Measurements from ENCODE around the gene HPSE2. TPM values are rescaled to one million over a fixed set of nuclear protein-coding genes. Genes with fewer than 3 reads are reported as not detected.

Gene HPSE2
- total RNA-seq, 2 donors from 2014 or later, result 1.0 to 1.8 TPM

DNA sequence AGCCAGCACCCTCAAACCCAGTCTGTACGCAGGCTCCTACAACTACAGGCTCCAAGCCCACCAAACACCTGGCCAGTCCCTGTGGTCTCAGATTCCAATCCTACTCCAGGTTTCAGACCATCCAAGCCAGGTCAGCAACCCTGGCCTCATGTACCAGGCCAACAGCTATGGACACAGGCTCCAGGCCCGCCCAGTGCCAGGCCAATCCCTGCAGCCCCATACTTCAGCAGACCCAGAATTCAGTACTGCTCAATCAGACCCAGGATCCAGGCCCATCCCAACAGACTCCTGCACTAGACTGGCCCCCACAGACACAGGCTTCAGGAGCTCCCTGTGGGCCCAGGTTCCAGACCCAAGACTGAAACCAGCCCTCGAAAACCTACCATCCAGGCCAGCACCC, 32.3 kb downstream of the HPSE2 start:
- Histone ChIP-seq H3K9me3 (no peaks in the 10 kb centered on the region), H3K27ac (no peak overlapping the region), H3K4me3 (no peak overlapping the region), H3K36me3 (no peaks in the 10 kb centered on the region), H3K9ac (ENCODE audit: low read depth in 2 of 2, low read length in 2 of 2) (no peak overlapping the region), H3K27me3 (no peaks in the 10 kb centered on the region), H3K4me1 (no peaks in the 10 kb centered on the region)
- intact Hi-C loops (cut with DNase I), result no loop called here
- DNase-seq, result no peak
- TF ChIP-seq, protein P1, sequence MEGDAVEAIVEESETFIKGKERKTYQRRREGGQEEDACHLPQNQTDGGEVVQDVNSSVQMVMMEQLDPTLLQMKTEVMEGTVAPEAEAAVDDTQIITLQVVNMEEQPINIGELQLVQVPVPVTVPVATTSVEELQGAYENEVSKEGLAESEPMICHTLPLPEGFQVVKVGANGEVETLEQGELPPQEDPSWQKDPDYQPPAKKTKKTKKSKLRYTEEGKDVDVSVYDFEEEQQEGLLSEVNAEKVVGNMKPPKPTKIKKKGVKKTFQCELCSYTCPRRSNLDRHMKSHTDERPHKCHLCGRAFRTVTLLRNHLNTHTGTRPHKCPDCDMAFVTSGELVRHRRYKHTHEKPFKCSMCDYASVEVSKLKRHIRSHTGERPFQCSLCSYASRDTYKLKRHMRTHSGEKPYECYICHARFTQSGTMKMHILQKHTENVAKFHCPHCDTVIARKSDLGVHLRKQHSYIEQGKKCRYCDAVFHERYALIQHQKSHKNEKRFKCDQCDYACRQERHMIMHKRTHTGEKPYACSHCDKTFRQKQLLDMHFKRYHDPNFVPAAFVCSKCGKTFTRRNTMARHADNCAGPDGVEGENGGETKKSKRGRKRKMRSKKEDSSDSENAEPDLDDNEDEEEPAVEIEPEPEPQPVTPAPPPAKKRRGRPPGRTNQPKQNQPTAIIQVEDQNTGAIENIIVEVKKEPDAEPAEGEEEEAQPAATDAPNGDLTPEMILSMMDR (IDR thresholded peaks at IDR 0.05), result no peak

DNA sequence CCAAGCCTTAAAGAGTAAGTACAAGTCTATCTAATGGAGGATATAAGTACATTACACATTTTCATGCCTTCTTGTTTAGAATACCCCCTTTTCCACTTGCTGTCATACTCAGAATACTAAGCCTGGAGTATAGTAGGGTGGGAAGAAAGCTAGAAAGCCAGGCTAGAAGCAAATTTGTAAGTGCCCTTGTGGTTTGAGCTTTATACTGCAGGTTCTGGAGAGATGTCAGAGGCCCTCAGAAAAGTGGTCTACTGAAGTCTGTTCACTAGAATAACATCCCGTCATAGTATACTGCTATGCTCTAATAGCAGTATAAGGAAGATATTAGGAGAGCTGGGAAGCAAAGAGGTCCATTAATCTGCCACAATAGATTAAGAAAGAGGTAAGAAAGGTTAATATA, 62.7 kb downstream of the HPSE2 start:
- no peaks in the 10 kb centered on the region for H3K9me3 ChIP-seq
- no peak for DNase-seq

DNA sequence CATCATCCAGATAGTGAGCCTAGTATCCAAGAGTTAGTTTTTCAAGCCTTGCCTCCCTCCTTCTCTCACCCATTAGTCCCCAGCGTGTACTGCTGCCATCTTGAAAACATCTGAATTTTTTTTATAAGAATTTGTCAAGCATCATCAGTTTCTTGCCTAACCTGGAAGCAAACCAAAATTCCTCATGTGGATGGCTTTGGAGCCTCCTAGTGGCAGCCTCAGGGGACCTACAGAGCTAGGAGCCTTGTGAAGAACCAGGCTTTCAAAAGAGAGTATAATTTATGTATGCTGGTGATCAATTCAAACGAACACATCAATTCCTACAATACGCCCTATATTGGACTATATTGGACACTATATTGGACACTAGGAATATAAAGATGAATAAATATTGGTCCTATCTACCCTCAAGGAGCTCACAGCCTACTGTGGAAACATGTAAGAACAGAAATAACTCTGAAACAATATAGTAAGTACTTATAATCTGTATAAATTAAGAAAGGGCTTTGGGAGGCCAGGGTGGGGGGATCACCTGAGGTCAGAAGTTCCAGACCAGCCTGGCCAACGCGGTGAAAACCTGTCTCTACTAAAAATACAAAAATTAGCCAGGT, 63.4 kb downstream of the HPSE2 start:
- H3K9ac ChIP-seq (ENCODE audit: low read depth in 2 of 2, low read length in 2 of 2), result no peak overlapping the region
- H3K4me1 ChIP-seq, result no peaks in the 10 kb centered on the region
- H3K27me3 ChIP-seq, result no peaks in the 10 kb centered on the region
- H3K4me3 ChIP-seq, result no peak overlapping the region
- intact Hi-C loops (cut with DNase I), result loop anchor here (5.0 kb wide), 1 partner anchor 705 kb away; no protein-coding TSS in a partner anchor
- peak; percentile 22 for DNase-seq
- no peaks in the 10 kb centered on the region for H3K36me3 ChIP-seq
- H3K9me3 ChIP-seq, result no peaks in the 10 kb centered on the region
- H3K27ac ChIP-seq, result no peak overlapping the region
- TF ChIP-seq, protein P1 (IDR thresholded peaks at IDR 0.05), result peak; percentile 38

More for the DNA sequence above, 62.7 kb downstream of the HPSE2 start:
- intact Hi-C loops (cut with DNase I), result loop anchor here (5.0 kb wide), 1 partner anchor 706 kb away; no protein-coding TSS in a partner anchor
- H3K36me3 ChIP-seq, result no peaks in the 10 kb centered on the region
- no peaks in the 10 kb centered on the region for H3K27me3 ChIP-seq
- H3K27ac ChIP-seq, result no peak overlapping the region
- H3K4me1 ChIP-seq, result no peaks in the 10 kb centered on the region
- TF ChIP-seq, protein P1 (IDR thresholded peaks at IDR 0.05), result no peak
- H3K4me3 ChIP-seq, result no peak overlapping the region
- H3K9ac ChIP-seq (ENCODE audit: low read depth in 2 of 2, low read length in 2 of 2), result no peak overlapping the region

- Histone ChIP-seq H3K9ac (ENCODE audit: low read depth in 2 of 2, low read length in 2 of 2) (no peak overlapping the region), H3K4me3 (no peak overlapping the region), H3K27me3 (no peaks in the 10 kb centered on the region), H3K36me3 (no peaks in the 10 kb centered on the region), H3K4me1 (no peaks in the 10 kb centered on the region), H3K27ac (no peak overlapping the region), H3K9me3 (no peaks in the 10 kb centered on the region)
- DNase-seq, result no peak
- TF ChIP-seq, protein P1 (IDR thresholded peaks at IDR 0.05), result no peak
- intact Hi-C loops (cut with DNase I), result loop anchor here (5.0 kb wide), 1 partner anchor 703 kb away; no protein-coding TSS in a partner anchor
Observed at GRCh38 chr10:99170116-99170675, 65.5 kb downstream of the HPSE2 start.

- DNase-seq, result no peak
- no peaks in the 10 kb centered on the region for H3K27me3 ChIP-seq
- no peaks in the 10 kb centered on the region for H3K36me3 ChIP-seq
- no peak overlapping the region for H3K27ac ChIP-seq
- H3K9ac ChIP-seq (ENCODE audit: low read depth in 2 of 2, low read length in 2 of 2), result no peak overlapping the region
- H3K4me1 ChIP-seq, result no peaks in the 10 kb centered on the region
- no peaks in the 10 kb centered on the region for H3K9me3 ChIP-seq
- TF ChIP-seq, protein P1 (IDR thresholded peaks at IDR 0.05), result no peak
- H3K4me3 ChIP-seq, result no peak overlapping the region
- intact Hi-C loops (cut with DNase I), result no loop called here
Observed at GRCh38 chr10:99161165-99161564, 74.5 kb downstream of the HPSE2 start.

Measured in colonic mucosa (tissue), 4 donors.